HG02981 (cell line): Measurements from ENCODE around the gene AFF1.
"Not testable (repeated sequence)": the region's sequence is repeated elsewhere in the genome, so short reads cannot be mapped to it uniquely, and the experiment has no call there.

ENCODE experiments used
- ATAC-seq: cut with Tn5 transposase; IDR thresholded peaks from one replicate; pipeline ENCODE4 v1.9.1; 2021; ENCODE audit warnings: mild to moderate bottlenecking, moderate library complexity; ENCODE audit not compliant: unreplicated experiment

The AFF1 gene

GRCh38 chr4:87031920-87032319 is 97.1 kb downstream of the AFF1 start:
- no peak for ATAC-seq

- ATAC-seq = no peak
Observed at GRCh38 chr4:87032884-87033533, 98.2 kb downstream of the AFF1 start.

GRCh38 chr4:87033902-87034301 is 99.1 kb downstream of the AFF1 start:
- no peak for ATAC-seq

- no peak for ATAC-seq
Observed at GRCh38 chr4:87034527-87034926, 99.7 kb downstream of the AFF1 start.

GRCh38 chr4:87035881-87036509 is 101.2 kb downstream of the AFF1 start:
- no peak for ATAC-seq

GRCh38 chr4:87036713-87037112 is 101.9 kb downstream of the AFF1 start:
- ATAC-seq = no peak

GRCh38 chr4:87037171-87037570 is 102.4 kb downstream of the AFF1 start:
- not testable (repeated sequence) for ATAC-seq

- ATAC-seq = no peak
Observed at GRCh38 chr4:87037671-87038334, 103.0 kb downstream of the AFF1 start.

GRCh38 chr4:87038837-87039615 is 104.2 kb downstream of the AFF1 start:
- ATAC-seq = peak; percentile 51

GRCh38 chr4:87041141-87041540 is 106.3 kb downstream of the AFF1 start:
- no peak for ATAC-seq

- no peak for ATAC-seq
Observed at GRCh38 chr4:87042221-87042620, 107.4 kb downstream of the AFF1 start.

GRCh38 chr4:87042986-87043820 is 108.4 kb downstream of the AFF1 start:
- peak; percentile 55 for ATAC-seq

GRCh38 chr4:87044511-87045233 is 109.9 kb downstream of the AFF1 start:
- no peak for ATAC-seq

GRCh38 chr4:87045234-87045558 is 110.4 kb downstream of the AFF1 start:
- ATAC-seq = no peak

- no peak for ATAC-seq
Observed at GRCh38 chr4:87045659-87046058, 110.8 kb downstream of the AFF1 start.

GRCh38 chr4:87046121-87046551 is 111.3 kb downstream of the AFF1 start:
- no peak for ATAC-seq

- ATAC-seq = no peak
Observed at GRCh38 chr4:87047281-87047798, 112.5 kb downstream of the AFF1 start.

- ATAC-seq = no peak
Observed at GRCh38 chr4:87049508-87049907, 114.7 kb downstream of the AFF1 start.

GRCh38 chr4:87050596-87050995 is 115.8 kb downstream of the AFF1 start:
- no peak for ATAC-seq
